ENCODE data around the gene RASSF8.
A peak's percentile ranks its signal among the peaks of the same experiment; 100 is the strongest.

The RASSF8 gene

GRCh38 chr12:26112703-26113147, 154.2 kb downstream of the RASSF8 start:
- FAIRE-seq: peak; percentile 99

- no peak for FAIRE-seq
These were observed 154.7 kb downstream of the RASSF8 start for GRCh38 chr12:26113181-26113654.

- peak; percentile 97 for FAIRE-seq
These were observed 155.6 kb downstream of the RASSF8 start for GRCh38 chr12:26113853-26114719.

GRCh38 chr12:26114720-26115401, 156.4 kb downstream of the RASSF8 start:
- no peak for FAIRE-seq

GRCh38 chr12:26116829-26117715, 158.6 kb downstream of the RASSF8 start:
- peak; percentile 58 for FAIRE-seq

- no peak for FAIRE-seq
These were observed 159.8 kb downstream of the RASSF8 start for GRCh38 chr12:26118308-26118707.

GRCh38 chr12:26119391-26119989, 161.0 kb downstream of the RASSF8 start:
- FAIRE-seq: peak; percentile 97

- FAIRE-seq: no peak
These were observed 162.2 kb downstream of the RASSF8 start for GRCh38 chr12:26120561-26121274.

GRCh38 chr12:26121323-26122060, 163.0 kb downstream of the RASSF8 start:
- no peak for FAIRE-seq

- FAIRE-seq: no peak
These were observed 163.7 kb downstream of the RASSF8 start for GRCh38 chr12:26122061-26122680.

GRCh38 chr12:26122681-26123481, 164.4 kb downstream of the RASSF8 start:
- peak; percentile 55 for FAIRE-seq

- FAIRE-seq: peak; percentile 8
These were observed 165.0 kb downstream of the RASSF8 start for GRCh38 chr12:26123482-26123980.

- FAIRE-seq: no peak
These were observed 166.2 kb downstream of the RASSF8 start, which contains the start of gene BHLHE41 for GRCh38 chr12:26124446-26125399. Gene BHLHE41 (minus strand): TSS chr12:26125037. CDS start chr12:26124779, 258 bp downstream.

GRCh38 chr12:26125400-26126339, 167.2 kb downstream of the RASSF8 start:
- no peak for FAIRE-seq

GRCh38 chr12:26126340-26127284, 168.1 kb downstream of the RASSF8 start:
- no peak for FAIRE-seq

GRCh38 chr12:26127404-26127803, 168.9 kb downstream of the RASSF8 start:
- FAIRE-seq: no peak
